GM13976 (cell line): Measurements from ENCODE around the gene DEPDC4.
"Not testable (repeated sequence)": the region's sequence is repeated elsewhere in the genome, so short reads cannot be mapped to it uniquely, and the experiment has no call there.

Experiments
- DNase-seq: peaks from one replicate; pipeline ENCODE4 v3.0.0; 2012; ENCODE audit warnings: low spot score
- CTCF ChIP-seq: IDR thresholded peaks from 2 replicates; pipeline ENCODE4 v1.5.1; 2012; ENCODE audit warnings: borderline replicate concordance, mild to moderate bottlenecking; ENCODE audit not compliant: insufficient read depth; ENCODE audit errors: extremely low read depth, missing control alignments, control extremely low read depth
- in situ Hi-C: fragments of 300-500 bp; cut with MboI; formaldehyde crosslinking; loops from one replicate; pipeline ENCODE4 v1.12.0; 2022; ENCODE audit warnings: low sequenced_read_pairs, mixed read lengths, inconsistent platforms; ENCODE audit not compliant: unreplicated experiment

Gene DEPDC4

GRCh38 chr12:100293017-100293416 lies 26.1 kb upstream of the DEPDC4 start:
- no peak for TF ChIP-seq CTCF
- DNase-seq, result no peak
- in situ Hi-C loops, result no loop called here

- DNase-seq, result no peak
- in situ Hi-C loops, result no loop called here
- no peak for TF ChIP-seq CTCF
Measured at GRCh38 chr12:100290016-100290415, 23.1 kb upstream of the DEPDC4 start.

GRCh38 chr12:100289038-100289437 lies 22.2 kb upstream of the DEPDC4 start:
- TF ChIP-seq CTCF, result no peak
- in situ Hi-C loops, result no loop called here
- no peak for DNase-seq

GRCh38 chr12:100284556-100284955 lies 17.7 kb upstream of the DEPDC4 start:
- in situ Hi-C loops, DNase-seq: not testable (repeated sequence)

DNA sequence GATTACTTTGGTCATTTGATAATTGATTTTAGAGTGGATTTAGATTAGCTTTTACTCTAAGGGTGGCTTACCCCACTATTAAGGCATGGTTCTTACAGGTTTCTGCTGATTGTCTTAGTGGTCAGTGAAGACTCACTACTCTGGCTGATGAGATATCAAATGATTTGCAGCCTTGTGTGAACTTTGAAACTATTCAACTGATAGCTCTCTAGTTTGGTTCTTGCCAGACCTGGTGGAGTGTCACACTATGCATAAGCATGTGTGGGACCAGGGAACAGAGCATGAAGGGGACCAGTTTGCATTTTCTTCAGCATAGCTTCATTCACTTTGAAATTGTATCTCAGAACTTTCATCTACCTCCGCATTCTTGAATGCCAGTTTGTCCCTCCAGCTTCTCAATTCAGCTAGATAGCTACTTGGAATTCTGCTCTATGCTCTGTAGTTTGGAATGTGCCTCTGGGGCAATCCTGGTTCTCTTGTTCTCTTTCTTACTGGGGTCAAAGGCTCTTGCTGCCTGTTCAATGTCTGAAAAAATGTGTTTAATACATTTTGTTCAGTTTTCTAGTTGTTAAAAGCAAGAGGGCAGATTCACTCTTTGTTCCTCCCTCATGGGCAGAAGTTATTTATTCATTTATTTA lies 12.8 kb upstream of the DEPDC4 start:
- no peak for DNase-seq

DNA sequence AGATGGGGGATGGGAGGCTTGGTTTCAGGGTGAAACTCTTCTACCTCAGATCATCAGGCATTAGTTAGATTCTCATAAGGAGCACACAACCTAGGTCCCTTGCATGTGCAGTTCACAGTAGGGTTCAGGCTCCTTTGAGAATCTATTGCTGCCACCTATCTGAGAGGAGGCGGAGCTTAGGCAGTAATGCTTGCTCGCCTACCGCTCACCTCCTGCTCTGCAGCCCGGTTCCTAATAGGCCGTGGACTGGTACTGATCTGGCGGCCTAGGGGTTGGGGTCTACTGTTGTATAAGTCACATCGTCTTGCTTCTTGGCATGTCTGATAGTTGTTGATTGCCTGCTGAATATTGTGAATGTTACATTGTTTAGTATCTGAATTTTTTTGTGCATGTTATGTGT lies 12.3 kb upstream of the DEPDC4 start:
- TF ChIP-seq CTCF, result no peak

More for the DNA sequence above, 12.8 kb upstream of the DEPDC4 start:
- TF ChIP-seq CTCF, result no peak
- in situ Hi-C loops, result no loop called here

DNA sequence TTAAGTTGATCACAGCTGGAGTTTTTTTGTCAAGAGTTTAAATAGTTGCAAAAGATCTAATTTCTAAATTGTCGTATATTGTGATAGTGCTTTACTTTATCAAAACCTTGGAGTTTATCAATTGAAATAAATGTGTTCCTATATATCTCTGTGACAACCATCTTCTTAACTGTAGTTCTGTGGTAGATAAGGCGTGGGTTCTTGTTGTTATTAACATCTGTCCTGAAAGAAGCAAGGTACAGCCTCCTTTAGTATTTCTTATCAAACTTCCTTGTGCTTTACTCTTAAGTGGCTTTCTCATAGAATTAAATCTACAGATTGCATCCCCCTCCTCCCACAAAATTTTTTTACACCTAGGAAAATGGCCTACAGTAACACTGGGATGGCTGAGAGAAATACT lies 7.4 kb upstream of the DEPDC4 start:
- in situ Hi-C loops, result no loop called here

More for the DNA sequence above, 12.3 kb upstream of the DEPDC4 start:
- in situ Hi-C loops, result no loop called here
- no peak for DNase-seq

More for the DNA sequence above, 7.4 kb upstream of the DEPDC4 start:
- no peak for DNase-seq
- TF ChIP-seq CTCF, result no peak
